GM21423 (cell line): ENCODE measurements around the gene EVA1B.

ENCODE experiments used
- ATAC-seq: cut with Tn5 transposase; IDR thresholded peaks from one replicate; pipeline ENCODE4 v1.9.1; 2021; ENCODE audit warnings: mild to moderate bottlenecking, moderate library complexity; ENCODE audit not compliant: unreplicated experiment

EVA1B gene

DNA sequence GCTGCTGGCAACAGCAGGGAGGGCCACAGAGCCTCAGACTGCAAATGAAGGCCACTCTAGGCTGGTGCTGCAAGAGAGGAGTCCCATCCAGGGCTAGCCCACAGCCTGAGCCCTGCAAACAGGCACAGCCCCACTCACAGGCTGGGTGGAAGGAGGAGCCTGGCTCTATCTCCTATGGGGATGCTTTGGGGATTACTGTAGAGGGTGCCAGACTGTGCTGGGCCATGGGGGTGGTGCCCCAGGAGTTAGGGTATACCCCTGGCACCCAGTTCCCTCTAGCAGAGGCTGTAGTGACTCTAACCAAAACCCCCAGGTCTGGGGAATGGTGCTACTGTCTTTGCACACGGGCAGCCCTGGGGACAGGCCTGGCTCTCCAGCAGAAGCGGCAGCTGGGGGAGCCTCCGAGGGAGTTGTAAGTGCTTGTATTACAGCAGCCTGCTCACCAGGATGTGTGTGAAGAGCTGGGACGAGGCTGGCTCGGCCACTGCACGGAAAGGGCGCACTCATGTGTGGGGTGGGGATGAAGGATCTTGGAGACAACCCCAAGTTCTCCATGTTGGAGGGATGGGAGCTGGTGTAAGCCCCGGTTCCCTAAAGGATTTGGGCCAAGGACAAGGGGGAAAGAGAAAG is 23.4 kb upstream of the EVA1B start:
- no peak for ATAC-seq

GRCh38 chr1:36345353-36345752 is 21.9 kb upstream of the EVA1B start:
- ATAC-seq = no peak

DNA sequence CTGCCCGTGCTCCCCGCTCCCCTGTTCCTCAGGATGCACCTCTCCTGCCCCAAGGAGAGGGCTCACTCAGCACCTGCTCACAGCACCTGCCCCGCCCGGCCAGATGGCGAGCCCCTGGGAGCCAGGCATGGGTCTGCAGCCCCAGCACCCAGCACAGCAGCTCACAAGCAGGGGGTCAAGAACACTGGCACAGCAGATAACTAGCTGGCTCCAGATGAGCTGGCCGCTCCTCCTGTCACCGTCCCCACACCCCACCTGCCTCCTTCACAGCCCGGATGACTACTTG is 20.9 kb upstream of the EVA1B start:
- ATAC-seq = no peak

GRCh38 chr1:36343651-36344394 is 20.4 kb upstream of the EVA1B start:
- ATAC-seq = no peak

GRCh38 chr1:36342426-36343185 is 19.2 kb upstream of the EVA1B start:
- ATAC-seq = no peak

GRCh38 chr1:36341626-36342320 is 18.3 kb upstream of the EVA1B start:
- ATAC-seq = no peak

DNA sequence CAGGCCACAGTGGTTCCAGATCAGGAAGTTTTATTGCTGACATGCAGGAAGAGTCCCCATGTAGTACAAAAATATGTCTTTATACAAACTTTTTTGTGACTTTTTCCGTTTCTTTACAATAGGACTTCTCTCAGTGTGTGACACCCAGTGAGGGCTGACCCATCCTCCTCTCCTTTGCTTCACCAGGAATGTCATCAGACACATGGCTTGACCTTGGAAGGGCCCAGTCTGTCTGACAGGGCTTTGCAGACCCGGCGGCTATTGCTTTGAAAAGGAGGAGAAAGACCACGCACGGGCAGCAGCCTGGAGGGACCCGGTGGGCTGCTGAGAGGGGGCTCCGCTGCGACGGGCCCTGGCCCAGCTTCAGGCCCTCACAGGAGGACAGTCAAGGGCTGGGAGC is 16.2 kb upstream of the EVA1B start:
- ATAC-seq = no peak

DNA sequence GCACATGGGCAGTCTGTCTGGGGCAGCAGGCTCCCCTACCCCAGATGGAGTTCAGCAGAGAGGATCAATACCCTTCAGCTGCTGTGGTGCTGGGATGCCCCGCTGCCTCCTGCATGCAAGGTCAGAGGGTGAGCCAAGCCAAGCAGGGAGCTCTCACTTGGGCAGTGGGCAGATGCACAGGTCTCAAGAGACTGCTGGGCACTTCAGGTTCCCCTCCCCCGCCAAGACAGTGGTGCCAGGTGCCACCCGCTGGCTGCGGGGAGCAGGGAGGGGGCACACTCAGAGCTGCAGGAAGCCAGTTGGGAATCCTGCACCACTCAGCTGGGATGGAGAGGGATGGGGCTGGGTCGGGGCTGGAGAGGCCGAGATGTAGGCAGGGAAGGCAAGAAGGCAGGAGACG is 15.8 kb upstream of the EVA1B start:
- no peak for ATAC-seq

DNA sequence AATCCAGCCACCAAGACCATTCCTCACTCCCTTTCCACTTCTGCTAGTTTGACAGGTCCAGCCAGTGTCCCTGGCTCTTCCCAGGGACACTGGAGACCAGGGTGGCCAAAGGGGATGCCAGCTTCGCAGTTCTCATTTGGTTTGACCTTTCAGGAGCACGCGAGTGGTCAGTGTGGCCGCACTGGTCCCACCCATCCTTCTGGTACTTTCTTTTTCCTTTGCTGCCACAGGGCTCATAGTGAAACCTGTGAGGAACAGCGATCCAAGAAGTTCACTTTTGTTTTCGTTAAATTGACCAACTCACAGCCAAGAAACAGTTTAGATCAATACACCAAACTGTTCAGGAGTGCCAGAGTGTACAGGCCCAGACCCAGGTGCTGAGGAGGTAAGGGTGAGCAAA is 14.4 kb upstream of the EVA1B start:
- ATAC-seq = no peak

DNA sequence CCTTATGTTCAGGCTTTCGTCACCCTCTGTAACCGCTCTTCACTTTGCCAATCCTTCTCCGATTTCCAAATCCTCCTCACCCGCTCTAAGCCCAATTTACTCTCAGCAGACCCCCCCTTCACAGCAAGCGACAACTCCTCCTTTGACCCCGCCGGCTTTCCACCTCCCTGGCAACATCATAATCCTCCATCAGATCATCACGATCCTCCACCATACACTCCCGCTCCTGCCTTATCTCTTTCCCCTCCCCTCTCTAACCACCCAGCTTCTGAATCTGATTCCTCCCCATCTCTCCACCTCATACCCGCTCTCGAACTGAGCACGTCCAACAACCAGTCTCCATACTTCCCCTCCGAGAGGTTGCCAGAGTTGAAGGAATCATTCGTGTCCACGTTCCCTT is 7.5 kb upstream of the EVA1B start:
- no peak for ATAC-seq

DNA sequence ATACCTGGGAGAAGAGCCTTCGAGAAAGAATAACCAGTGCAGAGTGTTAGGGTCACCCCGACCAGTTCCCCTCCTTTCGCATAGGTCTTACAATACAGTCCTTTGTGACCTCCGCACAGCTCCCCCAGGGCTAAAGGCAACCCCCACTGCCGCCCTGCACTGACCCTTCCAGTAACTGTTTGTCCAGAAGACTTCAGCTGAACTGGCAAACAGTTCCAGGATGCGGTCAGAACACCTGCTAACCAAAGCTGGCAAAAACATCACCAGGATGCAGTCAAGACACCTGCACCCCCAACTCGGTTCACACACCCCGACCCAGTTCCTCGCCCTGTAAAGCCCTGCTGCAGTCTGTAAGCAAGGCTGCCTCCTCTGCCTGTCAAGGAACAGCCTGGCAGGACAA is 6.4 kb upstream of the EVA1B start:
- no peak for ATAC-seq

GRCh38 chr1:36328713-36329112 is 5.3 kb upstream of the EVA1B start:
- no peak for ATAC-seq

DNA sequence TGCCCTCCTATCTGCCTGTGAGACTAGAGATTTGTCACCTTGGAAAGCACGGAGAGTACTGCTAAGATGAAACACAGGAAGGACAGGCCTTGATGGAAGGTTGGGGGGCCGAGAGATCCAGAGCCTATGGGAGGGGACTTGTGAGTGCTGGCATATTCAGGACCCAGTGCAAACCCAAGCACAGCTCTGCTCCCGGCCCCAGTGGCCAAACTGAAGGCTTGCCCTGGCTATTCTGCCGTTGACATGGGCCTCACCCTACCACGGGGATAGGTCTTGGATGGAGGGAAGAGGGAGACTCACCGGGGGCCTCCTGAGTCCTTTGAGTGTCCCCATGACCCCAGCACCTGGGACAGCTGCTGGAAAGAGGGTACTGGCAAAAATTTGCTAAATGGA is 4.6 kb upstream of the EVA1B start:
- no peak for ATAC-seq

DNA sequence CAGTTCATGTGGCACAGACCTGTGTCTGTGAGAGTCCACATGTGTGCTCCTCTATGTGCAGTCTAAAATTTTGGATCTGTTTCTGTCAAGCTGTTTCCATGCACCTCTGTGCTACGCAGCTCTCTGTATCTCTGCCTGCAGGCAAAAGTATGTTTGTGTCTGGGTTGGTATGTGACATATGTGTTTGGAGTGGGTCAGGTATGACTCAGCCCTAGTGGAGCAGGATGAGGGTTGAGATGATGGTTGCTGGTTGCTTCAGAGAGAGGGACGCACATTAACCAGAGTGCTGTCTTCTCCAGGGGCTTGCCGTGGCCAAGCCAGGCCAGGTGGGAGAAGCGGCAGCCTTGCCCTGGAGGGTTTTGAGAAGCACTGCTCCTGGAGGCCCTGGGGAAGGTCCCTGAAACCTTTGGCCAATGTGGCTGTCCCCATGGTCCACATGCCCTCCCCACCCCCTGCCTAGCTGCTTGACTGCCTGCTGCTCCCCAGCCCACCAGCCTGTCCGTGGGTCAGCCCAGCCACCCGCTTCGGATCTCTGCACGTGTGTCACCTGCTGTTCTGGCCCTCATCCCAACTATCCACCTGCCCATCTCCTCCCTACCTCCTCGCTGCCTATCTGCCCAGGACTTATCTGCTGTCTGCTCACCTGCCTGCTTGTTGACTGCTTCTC is 4.1 kb upstream of the EVA1B start:
- no peak for ATAC-seq

DNA sequence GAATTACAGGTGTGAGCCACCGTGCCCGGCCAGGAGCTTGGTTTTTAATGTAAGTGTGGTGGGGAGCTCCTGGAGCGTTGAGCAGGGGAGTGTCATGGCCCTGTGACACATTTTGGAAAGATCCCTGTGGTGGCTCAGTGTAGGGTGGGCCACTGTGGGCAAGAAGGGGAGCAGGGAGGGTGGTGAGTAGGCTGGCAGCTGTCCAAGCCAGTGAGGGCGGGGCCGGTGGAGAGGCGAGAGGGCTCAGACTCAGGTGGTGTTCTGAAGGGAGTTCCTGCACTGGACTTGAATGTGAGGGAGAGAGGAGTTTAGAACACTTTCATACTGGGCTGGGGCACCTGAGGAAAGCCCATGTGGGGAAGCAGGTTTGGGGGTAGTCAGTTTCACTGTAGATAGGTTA is 3.1 kb upstream of the EVA1B start:
- ATAC-seq = no peak

DNA sequence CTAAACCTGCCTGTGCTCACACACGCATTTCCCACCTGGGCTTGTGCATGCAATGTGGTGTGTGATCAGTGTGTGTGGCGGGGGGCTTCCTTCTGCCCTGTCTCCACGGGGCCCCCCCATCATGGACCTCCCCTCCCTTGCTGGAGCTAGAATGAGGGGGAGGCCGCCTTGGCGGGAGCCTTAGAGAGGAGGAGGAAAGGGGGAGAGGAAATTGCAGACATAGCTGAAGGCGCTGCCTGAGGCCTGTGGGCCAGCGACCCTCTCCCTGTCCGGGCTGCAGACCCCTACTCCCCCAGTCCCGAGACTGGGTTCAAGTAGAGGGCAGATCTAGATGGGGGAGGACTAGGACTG is 883 bp upstream of the EVA1B start:
- ATAC-seq = no peak

DNA sequence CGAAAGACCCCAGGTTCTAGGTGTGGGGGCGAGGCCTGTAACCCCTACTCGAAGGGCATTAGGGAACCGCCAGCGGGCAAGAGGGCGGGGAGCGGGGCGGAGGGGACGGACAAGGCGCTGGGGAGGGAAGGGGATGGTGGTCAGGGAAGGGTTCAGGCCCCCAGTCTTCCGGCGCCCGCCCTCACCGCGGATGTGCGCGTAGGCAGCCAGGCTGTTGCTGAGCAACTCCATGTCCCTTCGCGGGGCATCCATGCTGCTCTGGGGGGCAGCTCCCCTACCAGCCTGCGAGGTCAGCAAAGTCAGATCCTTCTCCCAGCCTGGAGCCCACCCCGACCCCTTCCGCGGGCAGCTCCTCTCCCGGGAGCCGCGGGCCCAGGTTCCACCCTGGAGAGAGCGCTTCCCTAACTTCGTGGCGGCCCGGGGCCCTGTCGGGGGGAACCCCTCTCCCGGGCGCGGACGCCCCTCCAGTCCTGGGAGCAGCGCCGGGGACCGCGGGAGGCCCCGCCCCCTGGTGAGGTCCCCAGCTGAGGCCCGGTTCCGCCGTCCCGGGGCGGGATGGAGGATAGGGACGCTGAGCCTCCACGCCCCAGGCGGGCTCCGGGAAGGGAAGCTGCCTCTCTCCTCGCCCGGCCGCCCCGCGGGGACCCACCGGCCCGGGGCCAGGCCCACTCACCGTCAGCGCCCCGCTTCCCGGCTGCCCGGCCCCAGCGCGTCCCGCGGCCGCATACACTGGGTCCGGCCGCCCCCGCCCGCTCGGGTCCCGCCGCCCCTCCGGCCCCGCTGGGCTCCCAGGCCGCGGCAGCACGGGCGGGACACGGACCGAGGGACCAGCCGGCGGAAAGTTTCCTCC is 434 bp downstream of the EVA1B start:
- ATAC-seq = no peak

DNA sequence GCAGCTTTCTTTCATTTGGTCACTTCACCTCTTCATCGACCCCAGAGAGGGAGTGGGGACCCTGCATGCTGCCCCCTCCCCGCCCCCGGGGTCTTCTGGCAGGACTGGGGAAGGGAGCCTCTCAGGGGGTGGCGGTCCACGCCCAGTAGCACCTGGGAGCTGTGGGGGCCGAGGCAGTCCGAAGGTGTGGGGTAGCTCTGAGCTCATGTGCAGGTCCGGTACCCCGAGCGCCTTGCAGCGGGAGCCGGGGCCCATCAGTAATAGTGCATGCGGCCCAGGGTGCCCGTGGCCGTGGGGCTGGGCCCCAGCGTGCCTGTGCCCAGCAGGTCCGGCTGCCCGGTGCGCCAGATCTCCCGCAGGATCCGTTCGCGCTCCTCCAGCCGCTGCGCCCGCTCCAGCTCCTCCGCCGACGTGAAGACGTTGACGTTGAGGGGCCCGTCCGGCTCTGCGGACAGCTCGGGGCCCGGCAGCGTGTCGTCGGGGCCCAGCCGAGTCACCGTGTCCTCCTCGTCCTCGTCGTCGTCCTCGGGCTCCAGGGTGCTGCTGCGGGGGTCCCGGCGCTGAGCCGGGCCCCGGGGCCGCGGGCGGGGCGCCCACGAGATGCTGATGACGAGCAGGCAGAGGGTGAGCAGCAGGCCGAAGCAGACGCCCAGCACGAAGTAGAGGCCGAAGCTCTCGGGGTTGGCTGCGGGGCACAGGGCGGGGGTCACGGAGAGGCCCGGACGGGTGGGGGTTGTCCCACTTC is 1.2 kb downstream of the EVA1B start:
- ATAC-seq = no peak

- no peak for ATAC-seq
Measured at GRCh38 chr1:36321119-36321951, 2.1 kb downstream of the EVA1B start.
